22Rv1 (cell line): ENCODE measurements around the gene INSC.

Experiments used
- CTCF ChIP-seq: fragments of 450-650 bp; IDR thresholded peaks from 2 replicates; pipeline ENCODE4 v1.5.1; 2017; ENCODE audit warnings: mild to moderate bottlenecking
- ZFX ChIP-seq: fragments of 450-650 bp; IDR thresholded peaks from 2 replicates; pipeline ENCODE4 v1.6.1; 2017; ENCODE audit warnings: antibody characterized with exemption, borderline replicate concordance

- TF ChIP-seq CTCF (no peak), ZFX (no peak)
Measured at GRCh38 chr11:15158351-15159015, 43.8 kb downstream of the INSC start.
